ENCODE results near the gene BNC2. TPM values are rescaled to one million over a fixed set of nuclear protein-coding genes. Genes with fewer than 3 reads are reported as not detected.

The BNC2 gene
- total RNA-seq, 2 experiments from 2014 or later = not detected

GRCh38 chr9:16675131-16675530, 195.3 kb downstream of the BNC2 start:
- no peaks in the 10 kb centered on the region for H3K27me3 Mint-ChIP-seq
- H3K4me3 Mint-ChIP-seq = no peak overlapping the region
- ChIA-PET POLR2A (no interaction called here), CTCF (no interaction called here)
- TF ChIP-seq CTCF (IDR thresholded peaks at IDR 0.05) = no peak
- H3K9me3 ChIP-seq (ENCODE audit: control insufficient read depth in 1 of 2, insufficient read depth in 1 of 2, low read length in 2 of 2) = peaks cover 0 to 19% of the 10 kb centered on the region in 2 experiments
- H3K4me1 ChIP-seq (ENCODE audit: insufficient read depth, low read length) = no peaks in the 10 kb centered on the region
- no peak overlapping the region for H3K4me3 ChIP-seq (ENCODE audit: low read length)
- H3K4me1 Mint-ChIP-seq (ENCODE audit: low read depth) = no peaks in the 10 kb centered on the region
- H3K9me3 Mint-ChIP-seq = no peaks in the 10 kb centered on the region
- intact Hi-C loops (cut with DNase I, micrococcal nuclease) = no loop called here
- H3K27ac Mint-ChIP-seq = no peak overlapping the region
- no peaks in the 10 kb centered on the region for H3K36me3 ChIP-seq (ENCODE audit: insufficient read depth, low read length)
- ATAC-seq (ENCODE audit: poor library complexity) (no peak), DNase-seq (no peak)
- no peaks in the 10 kb centered on the region for H3K36me3 Mint-ChIP-seq (ENCODE audit: low read depth)
- H3K27me3 ChIP-seq (ENCODE audit: control insufficient read depth in 1 of 2, insufficient read depth in 2 of 2, low read length in 2 of 2) = no peaks in the 10 kb centered on the region
- H3K27ac ChIP-seq (ENCODE audit: low read depth in 1 of 2, low read length in 2 of 2) = no peak overlapping the region

DNA sequence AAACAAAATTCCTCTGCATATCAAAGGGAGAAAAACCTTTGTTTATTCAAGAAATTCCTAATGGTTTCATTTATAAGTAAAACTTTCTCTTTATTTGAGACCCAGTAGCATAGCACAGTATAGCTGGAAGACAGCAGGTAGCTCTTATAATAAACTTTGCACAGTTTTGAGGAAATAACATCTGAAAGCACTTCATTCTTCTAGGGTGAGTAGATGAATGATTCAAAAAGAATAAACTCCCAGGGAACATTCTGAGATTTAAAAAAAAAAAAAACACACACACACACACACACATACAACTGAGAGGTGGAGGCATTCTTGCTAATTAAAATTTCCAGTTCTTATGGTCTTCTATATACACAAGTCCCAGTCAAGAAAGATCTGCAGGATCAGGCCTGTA, 197.3 kb downstream of the BNC2 start:
- POLR2A ChIA-PET = no interaction called here
- DNase-seq = no peak
- intact Hi-C loops (cut with DNase I, micrococcal nuclease) = no loop called here
- Histone ChIP-seq H3K4me3 (ENCODE audit: low read length) (no peak overlapping the region), H3K9me3 (ENCODE audit: control insufficient read depth in 1 of 2, insufficient read depth in 1 of 2, low read length in 2 of 2) (peaks cover 0 to 16% of the 10 kb centered on the region in 2 experiments), H3K27ac (ENCODE audit: low read depth in 1 of 2, low read length in 2 of 2) (no peak overlapping the region), H3K27me3 (ENCODE audit: control insufficient read depth in 1 of 2, insufficient read depth in 2 of 2, low read length in 2 of 2) (no peaks in the 10 kb centered on the region), H3K4me1 (ENCODE audit: insufficient read depth, low read length) (no peaks in the 10 kb centered on the region), H3K36me3 (ENCODE audit: insufficient read depth, low read length) (no peaks in the 10 kb centered on the region)
- H3K4me1 Mint-ChIP-seq (ENCODE audit: low read depth) = no peaks in the 10 kb centered on the region
- no peak overlapping the region for H3K27ac Mint-ChIP-seq
- H3K4me3 Mint-ChIP-seq = no peak overlapping the region
- ATAC-seq (ENCODE audit: poor library complexity) = no peak
- no peaks in the 10 kb centered on the region for H3K36me3 Mint-ChIP-seq (ENCODE audit: low read depth)
- TF ChIP-seq CTCF (IDR thresholded peaks at IDR 0.05) = no peak
- no peaks in the 10 kb centered on the region for H3K9me3 Mint-ChIP-seq
- CTCF ChIA-PET = no interaction called here
- no peaks in the 10 kb centered on the region for H3K27me3 Mint-ChIP-seq

DNA sequence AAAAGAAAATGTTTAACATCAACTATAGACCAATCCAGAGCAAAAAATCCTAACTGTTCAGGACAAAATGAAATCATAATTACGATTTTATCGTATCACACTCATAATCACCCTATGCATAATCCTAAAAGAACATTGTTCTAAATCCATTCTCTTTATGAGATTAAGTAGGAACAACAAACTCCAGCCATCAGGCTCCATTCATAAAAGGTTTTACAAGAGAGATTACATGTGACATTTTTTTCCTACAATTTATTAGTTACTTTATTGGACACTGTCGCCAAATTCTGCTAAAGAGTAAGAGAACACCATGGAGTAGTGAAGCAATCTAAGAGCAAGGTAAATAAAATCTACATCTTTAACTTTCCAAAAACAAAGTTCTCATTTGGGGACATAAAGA, 198.0 kb downstream of the BNC2 start:
- H3K36me3 Mint-ChIP-seq (ENCODE audit: low read depth) = no peaks in the 10 kb centered on the region
- TF ChIP-seq CTCF (IDR thresholded peaks at IDR 0.05) = no peak
- no peak overlapping the region for H3K27ac ChIP-seq (ENCODE audit: low read depth in 1 of 2, low read length in 2 of 2)
- no peak overlapping the region for H3K4me3 Mint-ChIP-seq
- no peaks in the 10 kb centered on the region for H3K4me1 ChIP-seq (ENCODE audit: insufficient read depth, low read length)
- no peaks in the 10 kb centered on the region for H3K4me1 Mint-ChIP-seq (ENCODE audit: low read depth)
- no peak for ATAC-seq (ENCODE audit: poor library complexity)
- ChIA-PET POLR2A (no interaction called here), CTCF (no interaction called here)
- intact Hi-C loops (cut with DNase I, micrococcal nuclease) = no loop called here
- no peak overlapping the region for H3K4me3 ChIP-seq (ENCODE audit: low read length)
- H3K9me3 Mint-ChIP-seq = no peaks in the 10 kb centered on the region
- H3K9me3 ChIP-seq (ENCODE audit: control insufficient read depth in 1 of 2, insufficient read depth in 1 of 2, low read length in 2 of 2) = peaks cover 0 to 15% of the 10 kb centered on the region in 2 experiments
- no peak for DNase-seq
- no peaks in the 10 kb centered on the region for H3K36me3 ChIP-seq (ENCODE audit: insufficient read depth, low read length)
- no peak overlapping the region for H3K27ac Mint-ChIP-seq
- no peaks in the 10 kb centered on the region for H3K27me3 ChIP-seq (ENCODE audit: control insufficient read depth in 1 of 2, insufficient read depth in 2 of 2, low read length in 2 of 2)
- no peaks in the 10 kb centered on the region for H3K27me3 Mint-ChIP-seq
